ENCODE measurements around the gene PPP6R3.

GRCh38 chr11:68429661-68430060 lies 30.9 kb upstream of the PPP6R3 start:
- TF ChIP-seq CTCF (conservative IDR thresholded peaks at IDR 0.05; ENCODE audit: low read depth, low read length) (no peak), EZH2 (IDR thresholded peaks at IDR 0.05; ENCODE audit: borderline replicate concordance, low read depth, low read length, poor library complexity, severe bottlenecking) (no peak)
